Fibroblast of villous mesenchyme (primary cell): ENCODE measurements around the gene TMEM95. TPM values are rescaled to one million over a fixed set of nuclear protein-coding genes. Genes with fewer than 3 reads are reported as not detected.

Experiments used
- DNase-seq: peaks from one replicate; pipeline ENCODE4 v3.0.0-alpha.2; 2010; ENCODE audit warnings: low read depth
- H3K4me3 ChIP-seq: 2 replicates; pipeline ENCODE4 v1.5.1; 2011; ENCODE audit warnings: low read depth, mild to moderate bottlenecking, low read length
- CTCF ChIP-seq: IDR thresholded peaks from 2 replicates; pipeline ENCODE4 v1.5.1; 2012; ENCODE audit warnings: low read depth, mild to moderate bottlenecking, low read length; ENCODE audit not compliant: insufficient read depth
- total RNA-seq: library from RNA; depleted of rRNA; stranded (reverse); fragments of >200 nt; gene quantifications from 2 replicates; pipeline ENCODE4 v1.2.3, GENCODE V29; 2012

Gene TMEM95
- total RNA-seq, 1 donor = not detected

- peak; percentile 16 for DNase-seq
- H3K4me3 ChIP-seq = no peak overlapping the region
- no peak for TF ChIP-seq CTCF
These were observed 25.4 kb downstream of the TMEM95 start for GRCh38 chr17:7380321-7380720.

DNA sequence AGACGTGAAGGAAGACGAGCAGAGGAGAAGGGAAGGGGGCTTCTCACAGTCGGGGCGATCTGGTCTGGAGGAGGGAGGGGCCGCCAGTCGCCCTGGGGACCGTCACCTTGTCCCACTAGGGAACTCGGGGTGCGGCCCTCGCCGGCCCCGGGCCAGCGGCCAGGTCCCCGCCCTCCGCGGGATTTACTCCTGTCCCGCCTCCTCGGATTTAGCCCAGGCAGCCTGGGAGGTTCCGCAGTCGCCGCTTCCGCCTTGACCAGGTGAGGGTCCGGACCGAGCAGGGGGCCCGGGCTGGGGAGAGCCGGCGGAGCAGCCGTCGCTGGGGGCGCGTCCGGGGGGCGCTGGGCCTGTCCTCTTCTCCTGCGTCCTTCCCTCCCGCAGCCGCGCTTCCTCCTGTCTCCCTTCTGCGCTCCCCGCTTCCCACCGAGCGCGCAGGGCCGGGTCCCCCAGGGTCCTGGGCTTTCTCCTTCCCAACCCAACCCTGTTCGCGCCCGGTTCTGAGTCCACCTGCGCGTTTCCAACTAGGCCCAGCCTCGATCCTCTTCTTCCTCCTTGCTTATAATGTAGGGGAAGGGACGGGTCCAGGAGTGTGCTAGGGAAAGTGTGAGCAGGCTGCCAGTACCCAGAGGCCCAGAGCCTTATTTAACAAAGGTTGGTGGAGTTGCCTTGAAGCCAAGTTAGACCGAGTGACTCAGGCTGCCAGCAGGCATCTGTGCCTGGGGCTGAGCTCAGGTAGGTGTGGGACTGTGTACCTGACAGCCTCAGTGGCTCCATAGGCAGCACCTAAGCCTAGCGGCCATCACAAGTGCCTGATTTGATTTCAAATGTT, 26.1 kb downstream of the TMEM95 start, which contains the start of gene TNK1:
TSS of gene TNK1 (plus strand) at position 235 of the 829 bp plus-strand sequence. CDS start 1,838 bp downstream, outside the sequence.
- H3K4me3 ChIP-seq = peak within 1 kb of the TSS; percentile 33
- TF ChIP-seq CTCF = no peak
- DNase-seq = no peak

DNA sequence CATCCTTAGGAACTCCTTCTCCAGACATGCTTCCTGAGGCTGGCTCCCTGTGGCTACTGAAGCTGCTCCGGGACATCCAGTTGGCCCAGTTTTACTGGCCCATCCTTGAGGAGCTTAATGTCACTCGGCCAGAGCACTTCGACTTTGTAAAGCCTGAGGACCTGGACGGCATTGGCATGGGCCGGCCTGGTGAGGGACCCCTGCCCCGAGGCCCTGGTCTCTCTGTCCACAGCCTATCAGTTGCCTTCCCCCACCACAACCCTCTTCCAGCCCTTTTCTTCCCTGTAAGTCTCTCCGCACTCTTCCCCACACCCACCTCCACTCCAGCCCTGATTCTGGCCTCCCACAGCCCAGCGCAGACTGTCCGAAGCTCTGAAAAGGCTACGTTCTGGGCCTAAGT, 27.9 kb downstream of the TMEM95 start:
- DNase-seq = no peak
- no peak for TF ChIP-seq CTCF
- no peak overlapping the region for H3K4me3 ChIP-seq

GRCh38 chr17:7383371-7383741, 28.4 kb downstream of the TMEM95 start:
- no peak for DNase-seq
- no peak for TF ChIP-seq CTCF
- H3K4me3 ChIP-seq = peak overlapping the region; percentile 54

- no peak for TF ChIP-seq CTCF
- peak overlapping the region; percentile 54 for H3K4me3 ChIP-seq
- DNase-seq = peak; percentile 31
These were observed 29.0 kb downstream of the TMEM95 start for GRCh38 chr17:7383742-7384488.

- H3K4me3 ChIP-seq = peak overlapping the region; percentile 54
- no peak for DNase-seq
These were observed 29.6 kb downstream of the TMEM95 start for GRCh38 chr17:7384489-7385081.

More at GRCh38 chr17:7384489-7385081, 29.6 kb downstream of the TMEM95 start:
- no peak for TF ChIP-seq CTCF
